Right cardiac atrium (tissue), 5 donors: ENCODE data around the gene PDE3A. TPM values are rescaled to one million over a fixed set of nuclear protein-coding genes. Genes with fewer than 3 reads are reported as not detected.
"Not testable (repeated sequence)": the region's sequence is repeated elsewhere in the genome, so short reads cannot be mapped to it uniquely, and the experiment has no call there.

Experiments
- ATAC-seq, 2 donors: fragments of 200-7000 bp; cut with Tn5 transposase; one replicate each; pipeline versions ENCODE4 v1.8.0 to v1.9.1; 2020; ENCODE audit warnings: moderate library complexity in 2 of 2, mild to moderate bottlenecking in 1 of 2
- DNase-seq, 3 donors: peaks; one replicate each; pipeline ENCODE4 v3.0.0-alpha.2; 2020
- H3K27ac ChIP-seq: one replicate; pipeline ENCODE4 v1.5.1; 2013; ENCODE audit warnings: mild to moderate bottlenecking, low read length, control low read depth, moderate library complexity
- H3K27me3 ChIP-seq: one replicate; pipeline ENCODE4 v1.6.1; 2013; ENCODE audit not compliant: control insufficient read depth, insufficient read depth
- H3K4me1 ChIP-seq: one replicate; pipeline ENCODE4 v1.6.1; 2013; ENCODE audit warnings: low read length; ENCODE audit not compliant: control insufficient read depth, insufficient read depth
- H3K4me3 ChIP-seq: one replicate; pipeline ENCODE4 v1.5.1; 2013; ENCODE audit warnings: low read length, control low read depth
- H3K9me3 ChIP-seq: one replicate; pipeline ENCODE4 v1.6.1; 2013; ENCODE audit warnings: low read length; ENCODE audit not compliant: control insufficient read depth
- WGBS: extraction: QIAGEN DNeasy Blood & Tissue Kit; methylation state at CpG from one replicate; pipeline ENCODE4 v1.1.7; 2013; 5-methylcytosine and 5-hydroxymethylcytosine counted together
- intact Hi-C, 4 donors: fragments of 100-400 bp; cut with DNase I; formaldehyde crosslinking; loops; one replicate each; pipeline versions ENCODE4 v1.11.0 to v1.14.0; 2022 to 2023
- long read RNA-seq, 4 donors: library from polyadenylated mRNA; unstranded; transcript quantifications; one replicate each; pipeline ENCODE4 v2.0.0, GENCODE V29; 2020 to 2021
- polyA plus RNA-seq: library from polyadenylated mRNA; stranded (reverse); fragments of 200-250 nt; gene quantifications from one replicate; pipeline ENCODE4 v1.2.3, GENCODE V29; 2013
- total RNA-seq, 4 donors: library from RNA; stranded (reverse); fragmentation: NEBNext Ultra II Directional; extraction: Animal tissue kit (Norgen Biotek cat#: 25700); gene quantifications; one replicate each; pipeline ENCODE4 v1.2.1, GENCODE V29; 2021
- donor health status: healthy with polysubstance abuse.
- donor health status: DM: no; HTN: yes; CAD: no.
- donor health status: DM: no; HTN: no; CAD: no.
- donor health status: DM: no; HTN: yes; CAD: no; lungs with severe emphysema.
- donor health status: DM: yes; HTN: yes; CAD: no.

PDE3A gene
- total RNA-seq (100 to 1,000 TPM in 2 of 4 donors, 10 to 100 TPM in 2; 85.8 to 156 (median 100) TPM), polyA plus RNA-seq (29.9 TPM)
- long read RNA-seq, donor 1, full-length matches to known transcripts, result 36 of 82 reads
- long read RNA-seq, donor 1, partial matches to known transcripts, result 21 of 82 reads
- long read RNA-seq, donor 1, other reads (novel, unspliced or antisense), result 25 of 82 reads
- long read RNA-seq, donor 2, full-length matches to known transcripts, result 11 of 33 reads
- long read RNA-seq, donor 2, partial matches to known transcripts, result 9 of 33 reads
- long read RNA-seq, donor 2, other reads (novel, unspliced or antisense), result 13 of 33 reads
- long read RNA-seq, donor 3, full-length matches to known transcripts, result 56 of 200 reads
- long read RNA-seq, donor 3, partial matches to known transcripts, result 93 of 200 reads
- long read RNA-seq, donor 3, other reads (novel, unspliced or antisense), result 51 of 200 reads
- long read RNA-seq, donor 4, full-length matches to known transcripts, result 21 of 44 reads
- long read RNA-seq, donor 4, partial matches to known transcripts, result 14 of 44 reads
- long read RNA-seq, donor 4, other reads (novel, unspliced or antisense), result 9 of 44 reads

DNA sequence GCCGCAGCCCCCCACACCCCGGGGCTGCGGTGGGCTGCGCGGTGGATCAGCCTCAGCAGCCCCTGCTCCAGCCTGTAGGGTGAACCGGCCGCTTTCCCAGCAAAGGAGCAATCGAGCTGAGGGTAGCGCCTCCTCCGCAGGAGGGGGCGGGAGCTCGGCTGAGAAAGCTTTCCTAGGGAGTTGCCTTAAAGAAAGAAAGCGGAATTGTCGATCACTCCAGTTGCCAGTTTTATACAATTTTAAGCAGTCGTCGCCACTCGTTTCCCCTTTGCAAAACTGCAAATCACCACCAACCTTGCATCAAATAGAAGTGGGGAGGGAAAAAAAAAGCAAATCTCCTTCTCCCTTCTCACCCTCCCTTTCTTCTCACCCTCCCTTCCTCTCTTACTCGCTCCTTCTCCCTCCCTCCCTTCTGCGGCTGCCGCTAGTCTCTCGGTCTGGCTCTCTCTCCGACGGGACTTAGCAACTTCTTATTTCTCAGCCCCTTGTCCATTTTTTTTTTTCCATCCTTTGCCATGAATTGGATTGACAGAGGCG, at the start of gene PDE3A:
Gene PDE3A (plus strand): TSS at position 424 of the 537 bp plus-strand sequence. CDS start 748 bp downstream, outside the sequence.
- H3K4me3 ChIP-seq, result peak within 1 kb of the TSS; percentile 58
- no peaks in the 10 kb centered on the region for H3K27me3 ChIP-seq
- intact Hi-C loops, result loop anchor here in 1 of 4 donors (10.0 kb wide), 1 partner anchor 93 kb away; no protein-coding TSS in a partner anchor
- DNase-seq, result peak; percentile 81 to 91 (median 90)
- peak within 1 kb of the TSS; percentile 90 for H3K27ac ChIP-seq
- no peaks in the 10 kb centered on the region for H3K9me3 ChIP-seq
- under 1% methylated on average over 24 of the region's 24 CpGs for WGBS
- ATAC-seq, result peak; percentile 80 to 82
- H3K4me1 ChIP-seq, result no peaks in the 10 kb centered on the region

- peak overlapping the region; percentile 62 for H3K27ac ChIP-seq
- H3K9me3 ChIP-seq, result no peaks in the 10 kb centered on the region
- peak; percentile 78 to 88 for ATAC-seq
- no peaks in the 10 kb centered on the region for H3K27me3 ChIP-seq
- DNase-seq, result no peak
- 30% methylated on average over 4 of the region's 4 CpGs for WGBS
- H3K4me1 ChIP-seq, result no peaks in the 10 kb centered on the region
- peak overlapping the region; percentile 2 for H3K4me3 ChIP-seq
- intact Hi-C loops, result no loop called here
Observed at GRCh38 chr12:20319366-20319765, 49.0 kb upstream of the PDE3A start.

GRCh38 chr12:20320552-20320951, 47.8 kb upstream of the PDE3A start:
- Histone ChIP-seq H3K27ac (no peak overlapping the region), H3K27me3 (no peaks in the 10 kb centered on the region), H3K9me3 (no peaks in the 10 kb centered on the region), H3K4me3 (peak overlapping the region; percentile 43), H3K4me1 (no peaks in the 10 kb centered on the region)
- 18% methylated on average over 4 of the region's 4 CpGs for WGBS
- no peak for DNase-seq
- ATAC-seq, result peak; percentile 88 to 92
- intact Hi-C loops, result no loop called here

GRCh38 chr12:20330826-20331505, 37.4 kb upstream of the PDE3A start:
- DNase-seq, H3K27ac ChIP-seq, H3K4me3 ChIP-seq, H3K4me1 ChIP-seq, ATAC-seq, H3K27me3 ChIP-seq, intact Hi-C loops, H3K9me3 ChIP-seq: not testable (repeated sequence)
- 71% methylated on average over 4 of the region's 4 CpGs for WGBS

- Histone ChIP-seq H3K4me3 (no peak overlapping the region), H3K27ac (no peak overlapping the region), H3K9me3 (no peaks in the 10 kb centered on the region), H3K27me3 (no peaks in the 10 kb centered on the region), H3K4me1 (no peaks in the 10 kb centered on the region)
- WGBS, result 80% methylated on average over 2 of the region's 2 CpGs
- DNase-seq (no peak), ATAC-seq (no peak)
- intact Hi-C loops, result no loop called here
Observed at GRCh38 chr12:20339060-20339459, 29.3 kb upstream of the PDE3A start.

DNA sequence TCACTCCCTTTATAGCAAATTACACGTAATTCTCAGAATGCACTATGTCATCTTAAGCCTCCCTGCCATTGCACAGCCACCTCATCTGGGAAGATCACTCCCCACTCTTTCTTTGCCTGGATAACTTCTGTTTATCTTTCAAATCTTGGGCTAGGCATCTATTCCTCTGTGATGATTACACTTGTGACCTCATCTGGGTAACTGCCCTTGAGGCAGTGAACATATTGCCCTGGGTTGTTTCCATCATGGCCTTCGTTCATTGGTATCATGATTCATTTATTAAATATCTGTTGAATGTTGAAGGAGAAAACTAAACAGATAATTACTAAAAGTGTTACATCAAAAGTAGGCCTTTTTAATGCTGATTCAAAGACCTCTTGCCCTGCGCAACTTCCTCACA, 26.2 kb upstream of the PDE3A start:
- no peak overlapping the region for H3K27ac ChIP-seq
- H3K27me3 ChIP-seq, result no peaks in the 10 kb centered on the region
- 91% methylated on average over 3 of the region's 3 CpGs for WGBS
- H3K4me1 ChIP-seq, result no peaks in the 10 kb centered on the region
- ATAC-seq (no peak), DNase-seq (no peak)
- H3K9me3 ChIP-seq, result no peaks in the 10 kb centered on the region
- H3K4me3 ChIP-seq, result no peak overlapping the region
- intact Hi-C loops, result no loop called here

DNA sequence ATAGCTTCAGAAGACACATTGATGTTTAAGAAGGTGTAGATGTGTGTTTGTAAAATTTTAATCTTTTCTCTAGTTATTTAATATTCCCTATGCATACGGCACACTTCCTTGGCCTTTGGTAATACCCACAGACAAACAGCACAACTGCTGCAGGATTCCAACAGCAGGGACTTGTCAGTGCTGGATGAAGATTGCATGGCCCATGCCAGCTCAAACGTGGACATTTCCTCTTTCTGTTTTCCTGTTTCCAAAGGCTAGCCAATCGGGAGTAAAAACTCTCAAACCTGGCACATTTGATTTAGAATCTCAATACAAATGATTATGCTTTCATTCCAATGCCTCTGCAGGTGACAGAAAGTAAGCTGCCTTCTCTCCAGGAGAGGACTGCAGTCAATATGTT, 22.5 kb upstream of the PDE3A start:
- Histone ChIP-seq H3K27me3 (no peaks in the 10 kb centered on the region), H3K9me3 (no peaks in the 10 kb centered on the region), H3K4me1 (no peaks in the 10 kb centered on the region), H3K4me3 (no peak overlapping the region), H3K27ac (no peak overlapping the region)
- peak; percentile 41 to 45 for ATAC-seq
- peak; percentile 18 to 53 (median 46) for DNase-seq
- intact Hi-C loops, result no loop called here
- 27% methylated on average over 3 of the region's 3 CpGs for WGBS

GRCh38 chr12:20350026-20350425, 18.3 kb upstream of the PDE3A start:
- H3K4me3 ChIP-seq, result no peak overlapping the region
- DNase-seq, result no peak
- intact Hi-C loops, result no loop called here
- no peaks in the 10 kb centered on the region for H3K27me3 ChIP-seq
- no peak for ATAC-seq
- no peaks in the 10 kb centered on the region for H3K9me3 ChIP-seq
- no peaks in the 10 kb centered on the region for H3K4me1 ChIP-seq
- H3K27ac ChIP-seq, result no peak overlapping the region

DNA sequence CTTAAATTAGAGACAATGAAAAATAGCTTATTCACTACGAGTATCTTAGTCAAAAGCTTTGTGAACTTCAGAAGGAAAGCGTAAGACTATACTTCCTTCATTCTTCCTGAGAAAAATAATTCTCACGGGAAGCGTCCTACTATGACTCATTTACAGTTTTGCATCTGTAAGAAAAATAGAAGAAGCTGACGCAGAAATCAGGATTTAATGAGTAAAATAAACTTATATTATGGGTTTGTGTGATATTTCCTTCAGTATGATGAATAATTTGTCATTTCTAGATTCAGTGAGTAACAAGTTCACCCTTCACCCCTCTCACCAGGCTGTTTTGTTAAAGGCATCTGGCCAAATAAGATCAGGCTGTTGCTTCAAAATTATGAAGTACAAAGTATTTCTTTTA, 17.8 kb upstream of the PDE3A start:
- intact Hi-C loops, result no loop called here
- H3K4me3 ChIP-seq, result no peak overlapping the region
- no peaks in the 10 kb centered on the region for H3K9me3 ChIP-seq
- peak in 1 of 2 donors; percentile 61 for ATAC-seq
- DNase-seq, result no peak
- no peaks in the 10 kb centered on the region for H3K27me3 ChIP-seq
- no peaks in the 10 kb centered on the region for H3K4me1 ChIP-seq
- H3K27ac ChIP-seq, result no peak overlapping the region
- 31% methylated on average over 5 of the region's 5 CpGs for WGBS

DNA sequence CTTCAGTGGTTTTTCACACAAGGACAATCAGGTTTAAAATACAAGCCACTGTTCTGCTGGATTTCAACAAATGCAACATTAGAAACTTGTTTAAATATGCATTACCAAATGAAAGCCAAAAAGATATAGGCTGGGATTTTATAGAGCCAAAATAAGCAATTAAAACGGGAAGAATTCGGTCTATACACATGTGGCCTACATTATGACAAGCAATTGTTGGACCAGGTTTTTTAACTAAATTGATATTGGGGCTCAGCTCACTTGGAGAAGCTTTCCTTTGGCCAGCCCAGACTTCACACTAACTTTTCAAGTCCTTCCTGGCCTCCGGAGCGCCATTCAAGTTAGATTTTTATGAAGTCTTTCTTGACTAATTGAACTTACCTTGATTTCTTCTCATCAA, 16.9 kb upstream of the PDE3A start:
- intact Hi-C loops, result no loop called here
- 68% methylated on average over 4 of the region's 4 CpGs for WGBS
- ATAC-seq (no peak), DNase-seq (no peak)
- H3K4me3 ChIP-seq, result no peak overlapping the region
- no peaks in the 10 kb centered on the region for H3K9me3 ChIP-seq
- H3K27me3 ChIP-seq, result no peaks in the 10 kb centered on the region
- H3K27ac ChIP-seq, result no peak overlapping the region
- H3K4me1 ChIP-seq, result no peaks in the 10 kb centered on the region

- H3K27ac ChIP-seq, result no peak overlapping the region
- ATAC-seq (no peak), DNase-seq (no peak)
- no peaks in the 10 kb centered on the region for H3K9me3 ChIP-seq
- intact Hi-C loops, result no loop called here
- WGBS, result 56% methylated on average over 2 of the region's 2 CpGs
- no peaks in the 10 kb centered on the region for H3K27me3 ChIP-seq
- no peak overlapping the region for H3K4me3 ChIP-seq
- H3K4me1 ChIP-seq, result peaks cover 2% of the 10 kb centered on the region
Observed at GRCh38 chr12:20356048-20356447, 12.3 kb upstream of the PDE3A start.
